ENCODE data around the gene FZD7.
A peak's percentile ranks its signal among the peaks of the same experiment; 100 is the strongest.

FZD7 gene

GRCh38 chr2:202033317-202034248 lies at the start of gene FZD7:
FZD7 (plus strand) TSS chr2:202033855; CDS start chr2:202034648, 793 bp downstream.
- TF ChIP-seq CTCF (IDR thresholded peaks at IDR 0.05; ENCODE audit: borderline replicate concordance, control extremely low read depth, extremely low read depth, insufficient read depth, missing control alignments), result no peak
- in situ Hi-C loops (cut with MboI; ENCODE audit: low sequenced_read_pairs, unreplicated experiment), result no loop called here
- DNase-seq (ENCODE audit: low spot score), result peak; percentile 94

GRCh38 chr2:201984333-201984732 lies 49.3 kb upstream of the FZD7 start:
- no peak for DNase-seq (ENCODE audit: low spot score)
- in situ Hi-C loops (cut with MboI; ENCODE audit: low sequenced_read_pairs, unreplicated experiment), result no loop called here

GRCh38 chr2:201984800-201985525 lies 48.7 kb upstream of the FZD7 start:
- no peak for TF ChIP-seq CTCF (IDR thresholded peaks at IDR 0.05; ENCODE audit: borderline replicate concordance, control extremely low read depth, extremely low read depth, insufficient read depth, missing control alignments)
- DNase-seq (ENCODE audit: low spot score), result no peak
- in situ Hi-C loops (cut with MboI; ENCODE audit: low sequenced_read_pairs, unreplicated experiment), result no loop called here

More at GRCh38 chr2:201984333-201984732, 49.3 kb upstream of the FZD7 start:
- TF ChIP-seq CTCF (IDR thresholded peaks at IDR 0.05; ENCODE audit: borderline replicate concordance, control extremely low read depth, extremely low read depth, insufficient read depth, missing control alignments), result no peak

- no peak for DNase-seq (ENCODE audit: low spot score)
- TF ChIP-seq CTCF (IDR thresholded peaks at IDR 0.05; ENCODE audit: borderline replicate concordance, control extremely low read depth, extremely low read depth, insufficient read depth, missing control alignments), result no peak
- in situ Hi-C loops (cut with MboI; ENCODE audit: low sequenced_read_pairs, unreplicated experiment), result no loop called here
Observed at GRCh38 chr2:201985728-201986462, 47.8 kb upstream of the FZD7 start.

- no peak for TF ChIP-seq CTCF (IDR thresholded peaks at IDR 0.05; ENCODE audit: borderline replicate concordance, control extremely low read depth, extremely low read depth, insufficient read depth, missing control alignments)
- in situ Hi-C loops (cut with MboI; ENCODE audit: low sequenced_read_pairs, unreplicated experiment), result no loop called here
- no peak for DNase-seq (ENCODE audit: low spot score)
Observed at GRCh38 chr2:201986463-201986735, 47.3 kb upstream of the FZD7 start.

GRCh38 chr2:201987426-201987825 lies 46.2 kb upstream of the FZD7 start:
- in situ Hi-C loops (cut with MboI; ENCODE audit: low sequenced_read_pairs, unreplicated experiment), result no loop called here
- DNase-seq (ENCODE audit: low spot score), result no peak
- TF ChIP-seq CTCF (IDR thresholded peaks at IDR 0.05; ENCODE audit: borderline replicate concordance, control extremely low read depth, extremely low read depth, insufficient read depth, missing control alignments), result no peak

Data from GM13976 (cell line).